ENCODE results near the gene KLKB1. TPM values are rescaled to one million over a fixed set of nuclear protein-coding genes. Genes with fewer than 3 reads are reported as not detected.

Gene KLKB1
- total RNA-seq, 1 experiment from 2014 or later = not detected

- POLR2A ChIA-PET = interaction anchor here (0.7 kb wide), 1 partner anchor 1419 kb away, joined by 6 read pairs; no protein-coding TSS in a partner anchor
- in situ Hi-C loops (cut with HindIII; ENCODE audit: low pct_unique_long_range_greater_than_20kb, low sequenced_read_pairs) (no loop called here), intact Hi-C loops (cut with micrococcal nuclease; ENCODE audit: unreplicated experiment) (no loop called here)
- CTCF ChIA-PET = no interaction called here
- BruUV-seq (replicated peaks) = no TSS peak
- H3K4me3 ChIP-seq (ENCODE audit: low read depth in 2 of 2, low read length in 2 of 2) = no peak overlapping the region
- no peaks in the 10 kb centered on the region for H3K36me3 ChIP-seq (ENCODE audit: control insufficient read depth, insufficient read depth, low read length)
- TF ChIP-seq POLR2AphosphoS5 (IDR thresholded peaks at IDR 0.05; ENCODE audit: low read depth, low read length) = no peak
- TF ChIP-seq REST (IDR thresholded peaks at IDR 0.05; ENCODE audit: insufficient read depth in 1 of 2, low read depth in 2 of 2, low read length in 1 of 2) = no peak
- TF ChIP-seq CTCF (IDR thresholded peaks at IDR 0.05) = no peak
- TF ChIP-seq SIN3A (IDR thresholded peaks at IDR 0.05; ENCODE audit: borderline replicate concordance, insufficient read depth, low read depth, low read length) = no peak
- TF ChIP-seq TCF7L2 (IDR thresholded peaks at IDR 0.05; ENCODE audit: low read depth, low read length) = no peak
- DNase-seq (ENCODE audit: low read depth, low spot score) (no peak), ATAC-seq (no peak)
- no peak overlapping the region for H3K27ac ChIP-seq (ENCODE audit: low read length)
- no peaks in the 10 kb centered on the region for H3K9me3 ChIP-seq (ENCODE audit: control insufficient read depth, insufficient read depth, low read depth, low read length)
- H3K4me1 ChIP-seq (ENCODE audit: control insufficient read depth, insufficient read depth, low read length) = no peaks in the 10 kb centered on the region; the same call in 1 of the 2 replicates
- H3K27me3 ChIP-seq (ENCODE audit: control insufficient read depth, insufficient read depth, low read length) = no peaks in the 10 kb centered on the region
These were observed 37.7 kb upstream of the KLKB1 start for GRCh38 chr4:186189656-186190055.

DNA sequence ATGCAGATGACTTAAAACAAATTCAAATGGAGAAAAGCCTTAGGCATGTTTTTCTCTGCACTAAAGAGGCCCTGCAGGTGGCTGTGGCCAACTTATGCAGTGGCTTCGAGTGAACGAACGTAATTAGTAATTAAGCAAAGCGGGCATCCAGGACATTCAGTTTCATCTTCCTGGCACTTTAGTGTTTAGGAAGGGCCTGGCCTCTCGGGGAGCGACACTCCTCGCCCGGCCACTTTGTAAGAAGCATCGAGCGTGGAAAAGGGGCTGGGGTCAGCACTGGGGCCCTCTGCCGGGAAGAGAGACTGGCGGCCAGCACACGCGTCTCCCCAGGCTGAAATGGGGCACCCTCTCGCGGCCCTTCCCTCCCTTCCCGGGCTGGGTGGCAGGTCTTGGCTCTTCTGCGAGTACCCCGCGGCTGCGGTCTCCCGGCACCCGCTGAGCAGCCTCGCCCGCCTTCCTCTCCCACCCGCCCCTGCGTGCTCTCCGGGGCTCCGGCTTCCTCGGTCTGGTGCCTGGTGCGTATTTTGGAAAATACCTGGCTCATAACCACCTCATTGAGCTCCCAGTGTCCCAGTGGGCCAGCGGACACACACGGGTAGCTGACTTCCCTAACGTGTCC lies 36.6 kb upstream of the KLKB1 start:
- H3K9me3 ChIP-seq (ENCODE audit: control insufficient read depth, insufficient read depth, low read depth, low read length) = no peaks in the 10 kb centered on the region
- intact Hi-C loops (cut with micrococcal nuclease; ENCODE audit: unreplicated experiment) = no loop called here
- H3K27ac ChIP-seq (ENCODE audit: low read length) = no peak overlapping the region; the same call in 1 of the 2 replicates
- ChIA-PET CTCF (no interaction called here), POLR2A (no interaction called here)
- in situ Hi-C loops (cut with HindIII; ENCODE audit: low pct_unique_long_range_greater_than_20kb, low sequenced_read_pairs) = no loop called here
- ATAC-seq (peak; percentile 56), DNase-seq (ENCODE audit: low read depth, low spot score) (no peak)
- BruUV-seq (replicated peaks) = no TSS peak
- no peaks in the 10 kb centered on the region; the same call in 1 of the 2 replicates for H3K4me1 ChIP-seq (ENCODE audit: control insufficient read depth, insufficient read depth, low read length)
- peak overlapping the region; percentile 60 to 63 for H3K4me3 ChIP-seq (ENCODE audit: low read depth in 2 of 2, low read length in 2 of 2)
- no peaks in the 10 kb centered on the region for H3K27me3 ChIP-seq (ENCODE audit: control insufficient read depth, insufficient read depth, low read length)
- no peaks in the 10 kb centered on the region for H3K36me3 ChIP-seq (ENCODE audit: control insufficient read depth, insufficient read depth, low read length)
- no peak for TF ChIP-seq TCF7L2 (IDR thresholded peaks at IDR 0.05; ENCODE audit: low read depth, low read length)
- no peak for TF ChIP-seq SIN3A (IDR thresholded peaks at IDR 0.05; ENCODE audit: borderline replicate concordance, insufficient read depth, low read depth, low read length)
- no peak for TF ChIP-seq CTCF (IDR thresholded peaks at IDR 0.05)

Measured in Panc1 (cell line).